B cell (primary cell): ENCODE data around the gene TBC1D10A. TPM values are rescaled to one million over a fixed set of nuclear protein-coding genes. Genes with fewer than 3 reads are reported as not detected.

Source experiments
- ATAC-seq: fragments of 200-7000 bp; cut with Tn5 transposase; one replicate; pipeline ENCODE4 v1.10.0; 2021; ENCODE audit warnings: low read depth, mild to moderate bottlenecking, moderate number of reproducible peaks, moderate library complexity
- CTCF ChIA-PET: fragments of 350-600 bp; sonication (Branson Sonifier 250); formaldehyde crosslinking; loops from one replicate; lab custom pipeline; 2021; ENCODE audit warnings: antibody characterized with exemption, inconsistent platforms; lab: Charles Lee
- POLR2A ChIA-PET: fragments of 350-600 bp; sonication (Branson Sonifier 250); formaldehyde crosslinking; loops from one replicate; lab custom pipeline; 2021; ENCODE audit warnings: antibody characterized with exemption; lab: Charles Lee
- DNase-seq: peaks from one replicate; pipeline ENCODE4 v3.0.0; 2013
- H2AFZ ChIP-seq: 2 replicates; pipeline ENCODE4 v1.6.1; 2012; ENCODE audit warnings: mild to moderate bottlenecking, low read depth, low read length; ENCODE audit not compliant: insufficient read depth, poor library complexity, severe bottlenecking
- H3K27ac ChIP-seq, 2 donors: 1 replicate in 1 of 2; 2 replicates in 1 of 2; pipeline ENCODE4 v1.5.1; 2012 to 2013; ENCODE audit warnings: low read length in 2 of 2, mild to moderate bottlenecking in 2 of 2, moderate library complexity in 1 of 2
- H3K27me3 ChIP-seq, 4 experiments: fragments of 200-600 bp in 1 of 4; sonication (generic) in 1 of 4; replicated peaks in 1 of 4; 1 replicate in 2 of 4; 2 replicates in 2 of 4; pipeline versions ENCODE4 v1.6.1 to v1.7.0; 2013 to 2016; ENCODE audit warnings: low read length in 3 of 4, mild to moderate bottlenecking in 2 of 4, mixed read lengths in 1 of 4, moderate library complexity in 1 of 4; ENCODE audit not compliant: insufficient read depth in 4 of 4, control insufficient read depth in 3 of 4; ENCODE audit errors: control extremely low read depth in 1 of 4
- H3K36me3 ChIP-seq, 2 experiments: replicated peaks in 1 of 2; 1 replicate in 1 of 2; 2 replicates in 1 of 2; pipeline versions ENCODE4 v1.6.1 to v1.7.1; 2013; ENCODE audit warnings: low read length in 1 of 2; ENCODE audit not compliant: insufficient read depth in 2 of 2, control insufficient read depth in 1 of 2; ENCODE audit errors: control extremely low read depth in 1 of 2, extremely low read depth in 1 of 2
- H3K4me1 ChIP-seq, 2 donors: fragments of 200-600 bp in 1 of 2; sonication (generic) in 1 of 2; 1 replicate in 1 of 2; 2 replicates in 1 of 2; pipeline versions ENCODE4 v1.5.1 to v1.6.1; 2013 to 2017; ENCODE audit warnings: low read length in 2 of 2; ENCODE audit not compliant: control insufficient read depth in 2 of 2, insufficient read depth in 2 of 2
- H3K4me2 ChIP-seq: replicated peaks from 2 replicates; pipeline ENCODE3; 2012; ENCODE audit warnings: mild to moderate bottlenecking, low read depth, low read length; ENCODE audit not compliant: poor library complexity, severe bottlenecking
- H3K4me3 ChIP-seq, 5 experiments: fragments of 200-600 bp in 1 of 5; sonication (generic) in 1 of 5; 1 replicate in 3 of 5; 2 replicates in 2 of 5; pipeline versions ENCODE4 v1.5.1 to v1.7.0; 2011 to 2016; ENCODE audit warnings: low read length in 4 of 5, mild to moderate bottlenecking in 4 of 5, low read depth in 2 of 5, control low read depth in 1 of 5, moderate library complexity in 1 of 5; ENCODE audit not compliant: insufficient read depth in 1 of 5; ENCODE audit errors: control extremely low read depth in 1 of 5, extremely low read depth in 1 of 5
- H3K79me2 ChIP-seq: fragments of 200-600 bp; sonication (generic); one replicate; pipeline ENCODE4 v1.6.0; 2016; ENCODE audit warnings: low read length; ENCODE audit not compliant: control insufficient read depth, insufficient read depth
- H3K9ac ChIP-seq: fragments of 200-600 bp; sonication (generic); 2 replicates; pipeline ENCODE4 v1.6.1; 2017; ENCODE audit warnings: mild to moderate bottlenecking, low read length, moderate library complexity
- H3K9me3 ChIP-seq, 3 donors: one replicate each; pipeline versions ENCODE4 v1.6.1 to v1.7.1; 2013; ENCODE audit warnings: low read length in 2 of 3; ENCODE audit not compliant: control insufficient read depth in 2 of 3, insufficient read depth in 1 of 3; ENCODE audit errors: control extremely low read depth in 1 of 3
- H4K20me1 ChIP-seq: 2 replicates; pipeline ENCODE4 v1.6.0; 2012; ENCODE audit warnings: mild to moderate bottlenecking, low read length; ENCODE audit not compliant: insufficient read depth, control insufficient read depth, poor library complexity, severe bottlenecking
- H3K27ac Mint-ChIP-seq: one replicate; pipeline ENCODE4 v1.8.0; 2021; ENCODE audit warnings: mixed read lengths
- H3K27me3 Mint-ChIP-seq: one replicate; pipeline ENCODE4 v1.8.0; 2021; ENCODE audit warnings: mixed read lengths
- H3K4me1 Mint-ChIP-seq: one replicate; pipeline ENCODE4 v1.8.0; 2021; ENCODE audit warnings: mixed read lengths
- H3K4me3 Mint-ChIP-seq: one replicate; pipeline ENCODE4 v1.8.0; 2021; ENCODE audit warnings: mixed read lengths
- H3K9me3 Mint-ChIP-seq: one replicate; pipeline ENCODE4 v1.8.0; 2022; ENCODE audit warnings: mixed read lengths; ENCODE audit not compliant: insufficient read depth
- CTCF ChIP-seq: fragments of 200-600 bp; IDR thresholded peaks from one replicate; pipeline ENCODE4 v1.8.0; 2022; ENCODE audit warnings: antibody characterized with exemption, mild to moderate bottlenecking
- EZH2 ChIP-seq: IDR thresholded peaks from 2 replicates; pipeline ENCODE4 v1.6.1; 2012; ENCODE audit warnings: borderline replicate concordance, low read depth, mild to moderate bottlenecking, moderate library complexity, low read length; ENCODE audit not compliant: insufficient read depth, poor library complexity, severe bottlenecking
- WGBS: methylation state at CpG from one replicate; pipeline ENCODE4 v1.1.5; 2013; ENCODE audit warnings: missing lambda C conversion rate; ENCODE audit not compliant: insufficient coverage; 5-methylcytosine and 5-hydroxymethylcytosine counted together
- intact Hi-C: fragments of 100-400 bp; cut with micrococcal nuclease; formaldehyde crosslinking; loops from one replicate; pipeline ENCODE4 v1.10.0; 2022
- polyA plus RNA-seq: library from polyadenylated mRNA; depleted of rRNA; stranded (reverse); fragments of >200 nt; gene quantifications from 2 replicates; pipeline ENCODE4 v1.2.3, GENCODE V29; 2012
- total RNA-seq, 2 donors: library from RNA; stranded (reverse); fragments of 120-200 nt in 1 of 2; gene quantifications; 1 replicate in 1 of 2; 2 replicates in 1 of 2; pipeline versions ENCODE4 v1.2.3 to v1.2.4, GENCODE V29; 2013 to 2022

Gene TBC1D10A
- total and polyA plus RNA-seq, 2 donors (not counting 1 experiment from before 2014, with no cell fraction given): 45.2 to 58.4 TPM

DNA sequence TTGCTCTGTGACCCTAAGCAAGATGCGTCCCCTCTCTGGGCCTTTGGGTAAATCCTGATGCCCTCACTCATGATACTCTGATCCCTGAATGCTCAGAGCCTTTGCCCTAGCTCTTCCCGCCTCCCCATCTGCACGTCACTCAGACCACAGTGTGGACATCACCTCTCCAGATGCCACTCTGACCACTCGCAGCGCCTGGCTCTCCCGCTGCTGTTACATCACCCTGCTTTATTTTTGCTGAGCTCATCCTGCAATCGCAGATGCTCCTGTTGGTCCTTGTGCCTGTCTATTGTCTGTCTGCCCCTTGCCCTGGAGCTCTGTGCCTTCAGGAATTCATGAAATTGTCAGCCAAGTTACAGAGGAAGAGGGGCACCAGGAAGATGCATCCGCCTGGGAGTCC, 65.6 kb downstream of the TBC1D10A start:
- no peak overlapping the region for H3K9ac ChIP-seq
- peaks cover 0 to 3% (median 0%) of the 10 kb centered on the region in 4 experiments for H3K27me3 ChIP-seq
- no peaks in the 10 kb centered on the region for H3K9me3 Mint-ChIP-seq
- peaks cover 17% of the 10 kb centered on the region for H3K4me1 Mint-ChIP-seq
- intact Hi-C loops: no loop called here
- DNase-seq (no peak), ATAC-seq (no peak)
- H3K4me1 ChIP-seq: peaks cover 5 to 19% of the 10 kb centered on the region in 2 donors
- no peak overlapping the region for H3K27ac ChIP-seq
- H3K36me3 ChIP-seq: no peaks in the 10 kb centered on the region
- ChIA-PET CTCF (interaction anchor here (0.6 to 1.4 kb wide), 8 partner anchors 9 to 1579 kb away, joined by 3 to 4 read pairs (median 4); partner anchors contain the start of gene SEC14L2), POLR2A (no interaction called here)
- peaks cover 8% of the 10 kb centered on the region for H3K27me3 Mint-ChIP-seq
- H2AFZ ChIP-seq: no peak overlapping the region
- H3K4me3 Mint-ChIP-seq: no peak overlapping the region
- H3K27ac Mint-ChIP-seq: no peak overlapping the region
- TF ChIP-seq CTCF (no peak), EZH2 (no peak)
- H3K4me3 ChIP-seq: no peak overlapping the region
- no peaks in the 10 kb centered on the region for H3K79me2 ChIP-seq
- H4K20me1 ChIP-seq: no peaks in the 10 kb centered on the region
- 95% methylated on average over 6 of the region's 8 CpGs for WGBS
- H3K9me3 ChIP-seq: no peaks in the 10 kb centered on the region
- H3K4me2 ChIP-seq: no peak overlapping the region

DNA sequence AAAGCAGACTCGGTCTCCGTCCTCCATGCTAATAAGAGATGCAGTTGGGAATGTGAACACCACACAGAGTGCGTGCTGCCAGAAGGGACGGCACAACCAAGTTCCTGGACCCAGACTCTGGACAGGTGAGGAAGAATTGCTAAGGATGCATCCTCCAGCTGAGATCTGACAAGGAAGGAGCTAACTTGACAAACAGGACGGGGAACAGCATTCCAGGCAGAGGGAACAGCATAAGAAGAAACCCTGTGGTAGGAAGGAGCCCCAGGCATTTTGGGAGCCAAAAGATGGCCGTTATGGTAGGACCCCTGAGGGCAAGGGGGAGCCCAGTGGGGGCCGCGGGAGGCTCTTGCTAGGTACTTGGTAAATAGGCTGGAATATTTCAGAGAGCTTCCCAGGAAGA, 66.1 kb downstream of the TBC1D10A start:
- no peak for TF ChIP-seq CTCF
- TF ChIP-seq EZH2: no peak
- H3K27me3 ChIP-seq: peaks cover 0 to 3% (median 0%) of the 10 kb centered on the region in 4 experiments
- H3K36me3 ChIP-seq: no peaks in the 10 kb centered on the region
- H3K79me2 ChIP-seq: no peaks in the 10 kb centered on the region
- no peak overlapping the region for H3K4me3 ChIP-seq
- intact Hi-C loops: no loop called here
- no peaks in the 10 kb centered on the region for H3K9me3 ChIP-seq
- POLR2A ChIA-PET: no interaction called here
- DNase-seq: no peak
- no peaks in the 10 kb centered on the region for H4K20me1 ChIP-seq
- peaks cover 9% of the 10 kb centered on the region for H3K27me3 Mint-ChIP-seq
- peaks cover 5 to 18% of the 10 kb centered on the region in 2 donors for H3K4me1 ChIP-seq
- CTCF ChIA-PET: interaction anchor here (0.6 to 1.4 kb wide), 8 partner anchors 8 to 671 kb away, joined by 3 to 4 read pairs (median 4); partner anchors contain the start of gene SEC14L2
- no peak overlapping the region for H3K4me3 Mint-ChIP-seq
- no peak overlapping the region for H3K27ac ChIP-seq
- no peak overlapping the region for H3K27ac Mint-ChIP-seq
- peaks cover 12% of the 10 kb centered on the region for H3K4me1 Mint-ChIP-seq
- no peak overlapping the region for H2AFZ ChIP-seq
- no peak overlapping the region for H3K4me2 ChIP-seq
- H3K9me3 Mint-ChIP-seq: no peaks in the 10 kb centered on the region
- H3K9ac ChIP-seq: no peak overlapping the region
- ATAC-seq: no peak
- WGBS: 95% methylated on average over 8 of the region's 8 CpGs
